Hematopoietic multipotent progenitor cell treated with erythropoietin and hydrocortisone succinate and interleukin-3 and kit ligand, for 15 days (in vitro differentiated cells): Measurements from ENCODE around the gene THRB.

Source experiments
- DNase-seq: peaks from one replicate; pipeline ENCODE4 v3.0.0-alpha.2; 2015; ENCODE audit warnings: low spot score

The THRB gene

DNA sequence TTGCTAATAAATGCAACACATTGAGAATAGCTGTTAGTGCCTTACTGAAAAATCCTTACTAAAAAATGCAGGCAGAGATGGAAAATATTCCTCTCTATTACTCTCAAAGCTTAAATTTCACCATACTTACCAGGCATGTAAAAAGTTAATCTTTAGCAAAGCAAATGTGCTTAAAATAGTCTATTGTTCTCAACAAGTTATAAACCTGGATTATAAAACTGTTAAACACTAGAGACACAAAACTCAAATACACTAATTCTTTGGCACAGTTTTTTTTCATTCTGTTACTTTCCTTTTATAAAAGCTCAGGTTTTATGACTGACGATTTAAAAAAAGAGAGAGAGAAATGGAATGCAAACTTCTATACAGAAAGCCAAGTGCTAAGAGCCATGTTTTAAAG, 119.8 kb downstream of the THRB start:
- no peak for DNase-seq

DNA sequence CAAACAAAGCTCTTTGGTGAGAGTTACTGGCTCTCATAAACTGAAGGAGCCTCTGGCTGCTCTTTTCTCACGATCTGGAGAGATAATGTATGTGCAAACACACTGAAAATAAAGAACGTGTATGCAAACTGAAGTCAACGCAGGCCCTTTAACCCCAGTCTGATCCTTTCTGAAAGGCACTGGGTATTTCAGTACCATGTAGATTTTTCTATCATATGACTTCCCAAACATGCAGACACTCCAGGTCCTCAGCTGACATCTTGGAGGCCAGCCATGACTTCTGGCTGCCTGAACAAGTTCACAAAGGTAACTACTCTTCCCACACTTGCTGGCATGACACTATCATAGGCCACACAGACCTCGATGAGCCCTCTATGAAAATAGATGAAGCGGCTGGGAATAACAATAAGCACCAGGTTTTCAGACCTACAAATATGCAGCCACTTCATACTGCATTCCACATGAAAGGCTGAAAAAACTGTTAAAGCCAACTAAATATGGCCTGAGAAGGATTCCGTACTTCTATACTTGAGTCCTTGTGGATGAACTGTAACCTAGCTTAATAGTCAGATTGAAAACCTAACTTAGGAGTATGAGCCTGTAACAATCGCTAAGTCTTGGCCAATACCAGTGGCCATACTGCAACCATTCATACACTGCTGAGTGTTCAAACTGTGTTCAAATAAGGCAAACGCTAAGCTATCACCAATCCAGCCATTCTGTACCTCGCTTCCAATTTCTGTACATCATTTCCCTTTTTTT, 121.3 kb downstream of the THRB start:
- no peak for DNase-seq

DNA sequence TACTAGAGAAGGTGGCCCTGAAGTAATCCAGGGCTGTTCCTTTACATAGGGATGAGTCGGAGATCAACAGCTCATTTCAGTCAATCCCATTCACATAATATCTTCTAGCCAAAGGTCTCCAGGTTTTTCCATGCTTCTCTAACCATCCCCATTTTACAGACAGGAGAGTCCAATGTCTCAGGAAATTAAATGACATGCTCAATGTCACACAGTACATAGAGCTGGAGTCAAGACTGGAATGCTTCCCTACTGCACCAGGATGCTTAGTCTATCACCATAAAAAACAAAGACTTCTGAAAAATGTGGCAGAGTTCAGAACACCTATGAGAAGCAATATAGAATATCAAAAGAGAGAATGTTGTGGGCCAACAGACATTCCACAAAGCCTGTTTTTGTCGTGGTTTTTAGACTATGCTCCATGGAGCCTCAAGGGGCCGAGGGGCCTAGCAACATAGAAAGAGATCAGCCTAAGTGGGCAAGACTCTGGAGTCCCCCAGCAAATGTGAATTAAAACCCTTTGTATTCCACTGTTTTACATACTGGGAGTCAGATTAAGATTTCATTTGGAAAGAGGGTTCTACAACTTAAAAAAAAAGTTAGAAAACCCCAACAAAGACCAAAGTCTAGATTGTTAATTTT, 122.0 kb downstream of the THRB start:
- no peak for DNase-seq

DNA sequence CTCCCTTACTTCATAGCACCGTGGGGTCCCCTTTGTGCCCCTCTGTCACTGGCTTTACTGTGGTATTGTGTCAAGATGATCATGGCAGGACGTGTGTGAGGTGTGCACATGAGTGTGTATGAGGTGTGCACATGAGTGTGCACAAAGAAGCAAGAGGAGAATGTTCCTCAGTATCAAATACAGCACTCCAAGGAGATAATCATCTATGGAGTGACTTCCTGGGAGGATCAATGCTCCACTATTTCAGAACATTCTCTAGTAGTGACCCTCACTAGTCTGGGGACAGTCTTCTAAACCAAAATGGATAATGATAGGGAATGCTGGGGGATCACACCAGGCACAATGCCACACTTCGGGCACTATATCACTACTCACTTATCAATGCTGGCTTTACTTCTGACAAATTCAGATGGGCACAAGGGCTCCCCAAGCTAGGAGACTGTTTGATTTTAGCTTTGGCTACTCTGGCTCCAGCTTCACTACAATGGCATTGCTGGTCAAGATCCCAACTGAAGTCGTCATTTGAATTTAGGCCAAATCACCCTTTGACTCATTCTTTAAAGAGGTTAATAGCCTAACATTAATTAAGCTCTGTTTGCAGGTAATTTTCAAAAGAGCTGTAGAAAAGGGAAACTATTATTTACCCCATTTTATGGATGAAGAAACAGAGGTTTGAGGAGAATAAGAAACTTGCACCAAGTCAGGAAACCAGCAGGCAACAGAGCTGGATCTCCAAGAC, 124.1 kb downstream of the THRB start:
- no peak for DNase-seq

DNA sequence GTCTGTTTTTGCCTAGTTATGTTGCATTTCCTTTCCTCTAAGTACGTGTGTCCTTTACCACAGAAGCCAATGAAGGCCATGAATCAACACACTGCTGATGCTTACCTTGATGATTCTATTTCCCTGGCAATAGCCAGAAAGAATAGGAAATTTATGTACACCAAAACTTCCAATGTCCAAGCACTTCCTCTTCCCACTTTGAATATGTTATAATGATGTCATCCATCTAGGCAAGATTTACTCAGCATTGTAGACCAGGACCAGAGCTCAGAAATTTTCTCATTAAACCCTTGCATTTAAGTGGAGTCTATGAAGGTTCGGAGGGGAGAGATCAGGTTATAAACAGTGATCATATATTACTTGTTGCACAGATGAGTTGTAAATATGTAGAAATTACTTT, 126.0 kb downstream of the THRB start:
- DNase-seq, result no peak

DNA sequence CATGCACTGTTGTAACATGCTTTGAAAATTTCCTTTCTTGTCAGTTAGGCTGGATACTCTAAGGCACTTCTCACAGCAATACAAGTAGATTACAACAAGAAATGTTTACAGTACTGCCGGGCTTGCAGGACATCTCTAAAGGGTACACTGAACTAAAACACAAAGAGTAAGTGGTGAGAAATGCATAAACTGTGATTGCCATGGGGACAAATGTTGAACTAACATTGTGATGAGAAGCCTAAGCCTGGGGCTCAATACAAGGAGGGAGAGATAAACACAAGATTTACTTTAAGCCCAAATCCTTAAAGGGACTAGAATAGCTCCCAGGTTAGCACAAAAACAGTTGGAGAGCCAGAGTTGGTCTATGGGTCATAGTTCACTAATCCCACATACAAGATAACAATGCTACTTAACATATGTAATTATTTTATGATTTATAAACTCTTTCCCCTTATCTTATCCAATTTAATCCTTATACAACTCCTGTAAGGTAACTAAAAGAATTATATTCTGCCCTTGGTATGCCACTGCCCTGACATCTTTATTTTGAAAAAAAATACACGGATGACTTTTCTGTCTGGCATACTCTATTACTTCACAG, 126.9 kb downstream of the THRB start:
- DNase-seq, result no peak

DNA sequence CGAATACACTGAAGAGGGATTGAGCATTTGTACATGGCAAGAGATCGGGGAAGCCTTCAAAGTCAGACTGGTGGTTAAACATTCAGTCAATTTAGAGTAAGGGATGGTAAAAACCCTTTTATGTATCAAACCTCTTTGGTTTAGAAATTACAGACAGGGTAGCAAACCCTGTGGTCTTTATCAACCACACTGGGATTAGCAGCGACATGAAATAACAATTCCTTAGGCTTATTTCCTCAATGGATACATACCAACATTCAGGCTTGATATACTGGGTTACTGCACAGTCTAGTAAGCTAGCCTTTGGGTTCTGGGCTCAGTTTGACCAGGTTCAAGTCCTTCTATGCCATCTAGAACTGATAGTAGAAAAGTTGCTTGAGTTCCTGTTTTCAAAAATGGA, 127.4 kb downstream of the THRB start:
- DNase-seq, result no peak

DNA sequence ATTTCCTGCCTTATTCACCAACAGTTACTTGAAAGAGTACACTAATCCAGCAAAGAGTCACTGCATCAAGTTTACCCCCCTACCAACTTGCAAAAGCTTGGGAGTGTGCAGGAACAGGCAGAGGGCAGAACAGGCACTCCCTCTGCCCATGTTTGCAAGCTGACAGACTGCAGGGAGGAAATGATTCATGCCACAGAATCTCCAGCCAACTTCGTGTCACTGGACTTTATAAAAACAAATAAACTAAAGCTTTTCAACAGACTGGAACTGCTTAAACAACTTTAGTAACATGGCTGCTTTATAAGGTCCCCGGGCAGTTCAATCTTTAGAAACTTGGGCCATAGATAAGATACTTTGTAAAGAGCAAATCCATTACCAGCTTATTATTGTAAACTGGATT, 129.5 kb downstream of the THRB start:
- no peak for DNase-seq

DNA sequence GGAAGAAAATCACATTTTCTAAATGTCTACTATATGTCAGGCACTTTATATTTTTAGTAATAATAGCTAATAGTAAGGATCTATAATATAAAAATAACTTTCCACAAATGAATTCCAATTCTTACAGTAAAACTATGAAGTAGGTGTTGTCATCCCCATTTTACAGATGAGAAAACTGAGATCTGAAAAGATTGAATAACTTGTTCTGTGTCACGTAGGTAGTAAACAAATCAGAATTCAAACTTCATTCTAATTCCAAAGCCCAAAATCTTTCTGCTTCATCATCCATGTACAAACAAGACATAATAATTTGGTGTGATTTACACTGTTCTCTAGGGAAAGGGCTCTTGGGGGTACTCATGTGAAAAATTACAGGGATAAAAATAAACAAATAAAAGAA, 130.3 kb downstream of the THRB start:
- DNase-seq, result no peak

DNA sequence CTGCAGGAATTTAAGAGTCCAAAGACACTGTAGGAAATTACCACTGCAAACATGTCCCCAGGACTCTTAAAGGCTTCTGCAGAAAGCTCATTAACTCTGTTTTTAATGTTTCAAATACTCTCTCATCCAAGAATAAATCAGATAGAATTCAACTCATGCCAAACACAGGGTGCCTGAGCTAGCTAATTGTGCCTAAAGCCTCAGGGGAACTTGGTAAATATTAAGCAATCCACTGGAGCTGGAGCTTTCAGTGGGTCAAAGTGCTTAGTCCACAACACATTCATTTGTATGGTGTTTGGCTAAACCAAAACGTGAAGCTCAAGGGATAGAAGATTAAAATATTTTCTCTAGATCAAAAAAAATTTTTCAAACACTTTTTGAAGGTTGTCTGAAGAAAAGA, 131.4 kb downstream of the THRB start:
- DNase-seq, result no peak

DNA sequence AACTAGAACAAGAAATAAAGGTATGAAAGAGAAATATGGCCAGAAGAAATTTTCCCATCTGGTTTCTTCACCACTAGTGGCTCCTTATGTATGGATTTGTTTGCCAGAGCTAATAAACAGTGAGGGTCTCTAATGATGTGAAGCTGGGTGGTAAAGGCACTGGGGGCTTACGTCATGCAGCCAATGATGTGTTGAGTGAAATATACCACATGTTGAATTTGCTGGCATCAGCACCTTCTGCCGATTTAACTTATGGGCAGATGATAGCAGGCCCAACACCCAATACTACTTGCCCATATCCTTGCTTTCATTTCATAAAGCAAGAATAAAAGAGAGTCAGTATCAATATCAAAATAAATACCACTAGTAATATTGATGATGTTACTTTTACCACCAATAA, 133.0 kb downstream of the THRB start:
- DNase-seq, result no peak

DNA sequence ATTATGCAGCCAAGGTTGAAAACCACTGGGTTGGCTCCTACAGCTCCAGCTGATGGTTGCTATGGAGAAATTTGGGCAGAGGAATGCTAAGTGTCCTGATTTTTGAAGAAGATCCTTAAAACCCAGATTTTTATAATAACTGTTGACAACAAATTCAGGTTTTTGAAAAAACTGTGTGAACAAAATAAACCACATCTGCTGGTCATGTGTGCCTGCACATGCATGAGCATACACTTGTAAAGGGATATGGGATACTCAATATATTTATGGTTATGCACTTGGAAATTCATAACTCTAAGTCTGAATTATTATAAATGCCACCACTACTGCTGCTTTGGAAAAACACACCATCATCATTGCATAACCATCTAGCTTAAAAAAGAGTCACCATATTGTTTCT, 133.7 kb downstream of the THRB start:
- DNase-seq, result no peak

DNA sequence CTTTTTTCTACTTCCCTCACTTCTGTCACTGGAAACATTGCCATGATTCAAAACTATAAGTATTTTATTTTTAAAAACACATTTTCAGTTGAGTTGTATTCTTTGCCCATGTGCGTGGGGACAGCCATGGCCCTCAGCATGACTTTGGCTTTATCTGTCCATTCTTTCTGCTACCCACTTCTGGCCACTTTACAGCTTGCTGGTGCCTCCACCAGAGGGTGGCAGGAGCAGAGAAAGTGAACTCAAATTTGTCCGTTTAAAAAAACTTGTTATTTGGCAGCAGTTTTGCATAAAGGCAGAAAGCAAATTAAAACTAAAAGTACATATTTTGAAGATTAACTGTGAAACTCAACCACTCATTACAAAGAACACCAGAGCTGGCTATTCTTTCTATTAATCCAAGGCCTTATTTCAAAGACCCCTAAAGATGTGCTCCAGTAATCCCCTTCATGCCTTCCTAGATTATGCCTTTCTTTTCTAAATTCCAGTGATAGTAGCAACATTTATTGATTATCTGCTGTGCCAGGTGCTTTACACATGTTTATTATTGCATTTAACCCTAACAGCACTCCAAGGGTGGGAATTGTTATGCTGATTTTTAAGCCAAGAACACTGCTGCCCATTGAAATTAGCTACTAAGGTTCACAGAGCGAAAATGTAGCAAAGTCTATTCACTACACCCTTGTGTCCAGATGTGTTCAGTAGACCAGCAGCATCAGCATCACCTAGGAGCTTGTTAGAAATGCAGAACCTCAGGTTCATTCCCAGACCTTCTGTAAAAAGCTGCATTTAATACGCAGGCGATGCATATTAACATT, 134.8 kb downstream of the THRB start:
- no peak for DNase-seq

DNA sequence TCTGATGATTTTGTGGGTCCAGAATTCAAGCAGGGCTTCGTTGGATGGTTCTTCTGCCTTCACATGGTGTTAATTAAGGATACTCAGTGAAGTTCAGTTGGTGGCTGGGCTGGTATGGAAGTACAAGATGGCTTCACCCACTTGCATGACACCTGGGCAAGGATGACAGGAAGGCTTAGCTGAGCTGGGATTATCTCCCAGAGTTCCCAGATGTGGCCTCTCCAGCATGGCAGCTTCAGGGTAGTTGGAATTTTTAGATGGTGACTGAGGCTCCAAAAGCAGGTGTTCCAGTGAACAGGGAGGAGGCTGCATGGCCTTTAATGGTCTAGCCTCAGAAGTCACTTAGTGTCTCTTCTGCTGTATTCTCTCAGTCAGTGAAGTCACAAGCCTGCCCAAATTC, 135.5 kb downstream of the THRB start:
- no peak for DNase-seq

DNA sequence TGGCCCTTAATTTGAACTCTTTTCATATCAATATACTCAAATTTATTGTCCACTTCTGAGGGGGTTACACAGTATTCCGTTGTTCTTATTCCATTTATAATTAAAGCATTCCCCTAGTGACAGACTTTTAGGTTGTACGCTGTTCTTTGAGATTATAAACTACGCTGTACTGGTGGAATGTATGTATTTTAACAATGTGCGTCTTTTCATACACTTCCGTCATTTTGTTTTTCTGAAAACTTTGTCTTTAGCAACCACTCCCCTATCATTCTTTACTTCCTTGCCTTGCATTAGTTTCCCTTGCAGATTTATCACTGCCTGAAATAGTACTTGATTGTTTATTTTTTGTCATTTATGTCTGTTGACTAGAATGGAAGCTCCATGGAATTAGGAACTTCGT, 137.0 kb downstream of the THRB start:
- no peak for DNase-seq

DNA sequence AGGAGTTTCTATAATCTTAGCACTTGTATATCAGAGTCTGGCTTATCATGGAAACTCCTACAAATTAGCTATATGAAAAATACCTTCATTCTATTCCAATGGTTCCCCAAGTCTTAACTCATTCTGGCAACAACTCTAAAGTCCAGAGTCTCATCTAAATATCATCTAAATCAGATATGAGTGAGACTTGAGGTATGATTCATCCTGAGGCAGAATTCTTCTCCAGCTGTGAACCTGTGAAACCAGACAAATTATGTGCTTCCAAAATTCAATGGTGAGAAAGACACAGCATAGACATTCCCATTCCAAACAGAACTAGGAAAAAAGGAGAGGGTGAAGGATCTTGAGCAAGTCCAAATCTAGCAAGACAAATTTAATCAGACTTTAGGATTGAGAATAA, 138.8 kb downstream of the THRB start:
- DNase-seq, result no peak

DNA sequence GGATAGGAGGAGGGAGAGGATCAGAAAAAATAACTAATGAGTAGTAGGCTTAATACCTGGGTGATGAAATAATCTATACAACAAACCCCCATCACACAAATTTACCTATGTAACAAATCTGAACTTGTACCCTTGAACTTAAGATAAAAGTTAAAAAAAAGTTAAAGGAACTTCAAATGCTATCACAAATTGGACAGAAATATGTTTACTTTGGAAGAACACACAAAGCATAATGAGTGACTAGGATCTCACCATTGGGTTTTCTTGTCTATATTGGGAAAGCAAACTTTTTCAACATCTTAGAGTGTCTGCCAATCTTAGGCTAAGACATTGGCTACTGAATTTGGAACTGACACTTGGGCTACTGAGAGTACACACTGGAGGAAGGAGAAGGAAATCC, 140.4 kb downstream of the THRB start:
- DNase-seq, result no peak

DNA sequence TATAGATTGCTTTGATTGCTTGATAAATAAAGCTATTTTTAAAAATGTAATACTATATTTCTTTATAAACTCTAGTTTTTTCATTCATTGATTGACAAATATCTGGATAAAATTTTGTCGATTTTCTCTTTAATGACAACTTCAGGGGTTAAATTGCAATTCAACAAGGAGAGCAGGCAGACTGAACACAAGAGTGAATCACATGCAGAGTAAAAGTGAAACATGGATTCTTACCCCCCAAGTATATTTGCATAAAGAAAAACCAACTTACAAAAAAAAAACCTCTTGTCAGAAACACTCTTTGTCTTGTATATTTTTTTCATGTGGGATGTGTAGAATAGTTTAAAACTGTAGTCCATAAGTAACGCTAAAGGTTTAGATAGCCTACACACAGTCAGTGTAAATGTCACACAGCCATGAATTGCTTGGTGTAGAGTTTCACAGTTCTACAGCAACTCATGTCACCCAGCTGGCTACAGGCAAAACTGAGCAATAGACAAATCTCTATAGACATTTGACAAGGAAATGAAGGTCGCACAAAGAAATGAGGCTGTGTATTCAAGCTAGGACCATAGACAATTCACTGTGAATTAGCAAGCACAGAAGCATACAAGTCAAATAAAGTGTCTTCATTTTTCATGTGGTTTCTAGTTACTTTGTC, 141.6 kb downstream of the THRB start:
- no peak for DNase-seq

DNA sequence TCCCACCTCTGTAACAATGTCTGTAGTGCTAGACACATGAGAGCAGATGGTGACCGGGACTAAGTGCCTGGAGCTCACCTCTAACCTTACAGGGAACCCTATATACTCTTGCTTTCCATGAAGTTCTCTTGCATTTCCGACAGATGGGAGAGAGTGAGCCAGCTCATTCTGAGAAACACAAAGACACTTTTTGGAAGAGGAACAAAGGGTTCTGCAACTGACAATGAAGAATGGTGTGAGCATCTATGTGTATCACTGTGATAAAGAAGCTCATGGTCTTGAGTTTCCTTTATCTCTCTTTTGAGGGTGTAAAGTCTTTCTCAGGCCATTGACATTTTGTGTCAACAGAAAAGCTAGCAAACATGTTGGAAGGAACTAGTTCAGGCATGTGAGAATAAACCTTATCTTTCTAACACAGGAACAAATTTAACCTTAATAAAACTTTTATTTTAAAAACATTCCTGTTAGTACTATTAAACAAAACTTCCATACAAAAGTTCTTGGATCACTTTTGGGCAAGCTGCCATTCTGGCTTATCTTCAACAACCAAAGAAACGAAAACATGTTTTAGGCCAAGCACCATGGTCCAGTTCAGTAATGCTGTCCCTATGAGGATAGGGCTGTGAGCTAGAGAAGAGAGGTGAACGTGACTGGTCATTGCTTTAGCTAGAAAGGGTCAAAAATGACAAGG, 142.7 kb downstream of the THRB start:
- peak; percentile 40 for DNase-seq

DNA sequence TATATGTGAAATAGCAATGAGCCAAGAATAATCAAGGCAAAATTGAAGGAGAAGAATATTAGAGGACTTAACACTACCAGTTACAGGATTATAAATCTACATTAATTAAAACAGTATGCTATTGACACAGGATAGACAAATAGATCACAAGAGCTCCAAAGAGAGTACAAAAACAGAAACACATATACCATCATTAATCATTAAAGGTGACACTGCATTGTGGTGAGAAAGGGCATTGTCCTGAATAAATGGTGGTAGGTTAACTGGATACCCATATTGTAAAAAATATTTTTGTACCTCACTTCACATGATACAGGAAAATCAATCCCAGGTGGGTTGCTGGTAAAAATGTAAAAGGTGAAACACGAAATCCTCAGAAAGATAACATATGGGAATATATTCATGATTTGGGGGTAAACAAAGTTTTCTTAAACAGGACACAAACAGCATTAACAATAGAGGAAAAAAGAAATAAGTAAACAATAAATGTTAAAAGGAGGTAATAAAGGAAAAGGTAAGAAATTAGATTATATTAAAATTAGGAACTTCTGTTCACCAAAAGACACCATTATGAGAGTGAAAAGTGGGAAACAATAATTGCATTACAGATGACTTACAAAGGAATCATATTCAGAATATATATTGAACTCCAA, 145.2 kb downstream of the THRB start:
- DNase-seq, result no peak
